ENCODE data around the gene FBXO10.
"Not testable (repeated sequence)": the region's sequence is repeated elsewhere in the genome, so short reads cannot be mapped to it uniquely, and the experiment has no call there.

The FBXO10 gene

GRCh38 chr9:37550781-37551180 lies 25.4 kb downstream of the FBXO10 start:
- no peak for DNase-seq

- DNase-seq = no peak
Measured at GRCh38 chr9:37549527-37549926, 26.7 kb downstream of the FBXO10 start.

- DNase-seq = no peak
Measured at GRCh38 chr9:37547328-37547878, 28.8 kb downstream of the FBXO10 start.

DNA sequence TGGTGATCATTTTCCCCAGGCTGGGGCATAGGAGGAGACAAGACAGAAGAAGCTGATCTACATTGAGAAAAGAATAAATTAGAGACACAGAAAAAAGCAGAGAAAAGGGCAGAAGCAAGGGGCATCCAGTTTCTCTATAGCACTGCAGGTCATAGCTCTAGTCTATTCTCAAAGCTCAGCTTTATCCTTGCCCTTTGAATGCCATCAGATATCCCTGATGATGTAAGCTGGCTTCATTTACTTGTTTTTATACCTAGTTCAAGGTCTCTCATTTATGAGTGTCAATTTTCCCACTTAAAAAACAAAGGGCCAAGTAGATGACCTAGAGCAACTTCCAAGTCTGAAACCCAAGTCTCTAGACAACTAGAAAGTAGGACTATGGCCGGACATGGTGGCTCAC lies 32.7 kb downstream of the FBXO10 start:
- no peak for DNase-seq

- DNase-seq = no peak
Measured at GRCh38 chr9:37542895-37543294, 33.3 kb downstream of the FBXO10 start.

DNA sequence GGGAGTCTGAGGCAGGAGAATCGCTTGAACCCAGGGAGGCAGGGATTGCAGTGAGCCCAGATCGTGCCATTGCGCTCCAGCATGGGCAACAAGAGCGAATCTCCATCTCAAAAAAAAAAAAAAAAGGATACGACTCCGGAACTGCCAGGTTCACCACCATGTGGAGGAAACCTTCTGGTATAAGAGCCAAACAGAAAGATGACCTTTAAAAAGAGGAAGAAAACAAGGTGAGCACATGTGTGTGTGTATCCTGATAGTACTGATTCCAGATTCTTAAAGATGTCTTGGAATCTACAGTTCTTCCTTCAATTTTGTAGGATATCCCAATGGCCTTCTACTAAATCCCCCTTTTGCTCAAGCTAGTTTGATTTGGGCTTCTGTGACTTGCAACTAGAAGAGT lies 33.7 kb downstream of the FBXO10 start:
- DNase-seq = no peak

DNA sequence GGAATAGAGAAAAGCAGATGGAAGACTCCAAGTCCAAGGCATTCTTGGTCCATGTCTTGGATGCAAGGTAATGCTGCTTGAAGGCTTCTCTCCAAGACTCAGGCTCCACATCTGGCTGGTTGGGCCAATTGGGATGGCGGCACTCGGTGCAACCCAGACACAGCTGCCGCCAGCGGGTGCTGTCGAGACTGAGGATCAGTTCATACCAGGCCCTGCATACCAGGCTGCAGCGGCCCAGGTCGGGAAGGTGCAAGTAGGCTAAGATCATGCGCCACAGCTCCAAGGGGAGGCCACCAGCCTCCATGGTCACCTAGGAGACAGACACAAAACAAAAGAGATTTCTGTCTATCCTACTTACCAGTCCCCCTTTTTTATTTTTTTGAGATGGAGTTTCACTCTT lies 34.7 kb downstream of the FBXO10 start:
- no peak for DNase-seq

- DNase-seq = peak; percentile 31
Measured at GRCh38 chr9:37540634-37541033, 35.5 kb downstream of the FBXO10 start.

- no peak for DNase-seq
Measured at GRCh38 chr9:37539634-37540033, 36.5 kb downstream of the FBXO10 start.

DNA sequence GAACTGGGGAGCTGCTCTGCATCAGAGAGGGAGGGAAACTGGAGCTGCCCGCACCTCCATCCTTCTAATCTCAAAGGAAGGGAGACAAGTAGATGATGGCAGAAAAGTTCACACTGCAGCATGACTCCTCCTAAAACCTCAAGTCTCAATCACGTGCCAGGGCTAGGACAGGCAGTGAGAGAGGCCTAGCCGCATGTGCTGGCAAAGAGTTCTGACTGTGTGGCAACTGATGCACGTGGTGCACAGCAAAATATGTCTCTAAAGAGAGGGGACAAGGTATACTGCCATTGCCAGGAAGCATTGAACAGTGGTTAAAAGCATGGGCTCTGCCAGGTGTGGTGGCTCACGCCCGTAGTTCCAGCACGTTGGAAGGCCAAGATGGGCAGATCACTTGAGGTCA lies 38.1 kb downstream of the FBXO10 start:
- DNase-seq = no peak

DNA sequence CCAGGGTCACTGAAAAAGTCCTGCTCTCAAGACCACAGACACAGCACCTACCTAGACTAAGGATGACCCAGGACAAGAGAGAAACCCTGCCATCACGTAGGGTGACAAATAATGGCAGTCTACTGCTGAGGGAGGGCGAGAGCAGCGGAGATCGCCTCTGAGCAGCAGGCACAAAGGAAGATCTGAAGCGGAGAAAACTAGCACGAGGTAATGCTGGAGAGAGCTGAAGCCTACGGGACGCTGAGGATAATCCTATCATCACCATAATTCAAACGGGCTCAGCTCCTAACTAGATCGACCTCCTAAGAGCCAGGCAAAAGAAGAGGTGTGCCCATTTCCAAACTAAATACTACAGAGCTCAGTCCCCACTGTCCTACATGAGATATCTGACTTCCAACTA lies 41.3 kb downstream of the FBXO10 start:
- DNase-seq = no peak

- DNase-seq = no peak
Measured at GRCh38 chr9:37534412-37534811, 41.8 kb downstream of the FBXO10 start.

DNA sequence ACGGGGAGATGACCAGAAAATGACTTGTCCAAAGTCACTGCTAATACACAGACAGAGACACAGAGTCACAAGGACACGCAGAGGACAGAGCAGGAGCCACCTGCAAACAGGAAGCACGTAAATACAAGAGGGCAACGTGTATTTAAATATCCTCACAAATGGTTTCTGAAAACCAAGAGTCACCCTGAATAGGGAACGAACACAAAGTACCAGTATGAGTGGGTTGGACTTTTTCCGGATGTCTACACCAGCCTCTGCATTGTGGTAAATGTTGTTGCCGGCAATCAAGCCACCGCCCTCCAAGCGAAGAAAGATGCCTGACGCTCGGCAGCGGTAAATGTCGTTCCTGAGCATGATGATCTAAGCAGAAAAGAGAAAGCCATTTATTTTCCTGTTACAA lies 44.5 kb downstream of the FBXO10 start:
- no peak for DNase-seq

GRCh38 chr9:37528652-37529471 lies 47.3 kb downstream of the FBXO10 start:
- no peak for DNase-seq

DNA sequence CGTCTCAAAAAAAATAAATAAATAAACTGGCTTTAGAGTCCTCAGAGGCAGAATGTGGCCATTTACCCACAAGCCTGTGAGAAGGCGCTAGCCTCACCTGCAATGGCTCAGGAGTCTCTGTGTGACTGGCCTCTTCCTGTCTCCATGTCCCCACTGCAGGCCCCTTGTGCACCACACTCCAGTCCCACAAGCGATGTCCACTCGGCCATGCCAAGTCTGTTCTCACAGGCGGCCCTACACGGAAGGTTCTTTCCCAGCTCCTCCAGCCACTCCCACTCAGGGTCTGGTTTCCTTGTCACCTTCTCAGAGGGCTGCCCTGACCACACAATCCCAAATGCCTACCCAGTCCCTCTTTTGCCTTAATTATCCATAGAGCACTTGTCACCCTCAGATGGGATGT lies 52.3 kb downstream of the FBXO10 start:
- DNase-seq = no peak

DNA sequence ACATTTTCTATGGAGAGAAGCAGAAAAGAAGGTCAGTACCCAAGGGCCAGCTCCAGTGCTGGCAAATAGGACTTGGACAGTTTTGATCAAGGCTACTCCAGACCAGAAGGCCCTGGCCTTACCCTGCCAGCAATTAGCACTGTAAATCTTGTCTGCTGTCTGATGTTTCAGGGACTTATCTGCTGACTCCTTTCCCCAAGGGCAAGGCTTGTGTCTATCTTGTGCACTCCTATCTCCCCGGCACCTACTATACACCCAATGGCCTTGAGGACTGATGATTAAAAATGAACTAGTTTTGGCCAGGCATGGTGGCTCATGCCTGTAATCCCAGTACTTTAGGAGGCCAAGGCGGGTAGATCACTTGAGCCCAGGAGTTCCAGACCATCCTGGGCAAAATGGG lies 53.2 kb downstream of the FBXO10 start:
- no peak for DNase-seq

GRCh38 chr9:37521111-37521510 lies 55.1 kb downstream of the FBXO10 start:
- no peak for DNase-seq

GRCh38 chr9:37520641-37521040 lies 55.5 kb downstream of the FBXO10 start:
- no peak for DNase-seq

DNA sequence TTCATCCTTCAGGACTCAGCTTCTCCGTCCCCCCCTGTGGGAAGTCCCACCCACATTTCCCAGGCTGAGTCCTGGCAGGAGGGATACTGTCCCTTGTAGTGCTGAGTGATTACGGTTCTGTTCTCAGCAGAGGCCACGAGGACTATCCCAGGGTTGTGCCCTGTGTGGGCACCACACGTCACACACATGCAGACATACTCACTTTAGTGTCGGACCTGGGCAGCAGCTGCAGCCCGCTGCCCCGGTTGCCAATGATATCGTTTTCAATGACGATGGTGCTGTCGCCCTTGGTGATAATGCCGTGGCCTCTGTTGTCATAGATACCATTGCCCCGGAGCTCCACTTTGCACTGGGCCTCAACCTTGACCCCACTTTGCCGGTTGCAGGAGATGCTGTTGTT lies 58.3 kb downstream of the FBXO10 start:
- no peak for DNase-seq

DNA sequence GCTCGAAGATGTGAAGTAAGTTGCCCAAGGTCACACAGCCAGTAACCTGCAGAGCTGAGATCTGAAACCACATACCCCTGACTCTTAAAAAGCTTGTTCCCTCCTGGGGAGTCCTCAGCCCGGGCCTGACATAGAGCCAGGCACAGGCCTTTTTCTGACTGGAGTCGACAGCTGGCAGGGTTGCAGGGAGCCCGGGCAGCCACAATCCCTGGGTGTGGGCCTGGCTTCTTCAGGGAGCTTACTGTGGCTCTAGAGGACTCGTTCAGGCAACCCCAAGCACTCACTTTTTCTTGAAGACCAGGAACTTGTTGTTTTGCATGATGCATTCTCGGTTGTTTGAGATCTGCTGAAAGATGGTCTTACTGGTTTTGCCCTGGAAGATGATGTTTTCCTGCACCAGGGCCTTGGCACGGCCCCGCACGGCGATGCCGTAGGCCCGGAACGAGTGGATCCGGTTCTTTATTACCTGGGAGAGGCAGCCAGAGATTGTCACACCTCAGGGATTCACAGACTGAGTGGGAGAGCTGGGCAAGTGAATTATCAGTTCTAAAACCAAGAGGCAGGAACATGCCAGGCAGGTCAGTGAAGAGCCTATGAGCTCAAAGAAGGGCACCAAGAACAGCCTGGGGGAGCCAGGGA lies 60.4 kb downstream of the FBXO10 start:
- DNase-seq = no peak

DNA sequence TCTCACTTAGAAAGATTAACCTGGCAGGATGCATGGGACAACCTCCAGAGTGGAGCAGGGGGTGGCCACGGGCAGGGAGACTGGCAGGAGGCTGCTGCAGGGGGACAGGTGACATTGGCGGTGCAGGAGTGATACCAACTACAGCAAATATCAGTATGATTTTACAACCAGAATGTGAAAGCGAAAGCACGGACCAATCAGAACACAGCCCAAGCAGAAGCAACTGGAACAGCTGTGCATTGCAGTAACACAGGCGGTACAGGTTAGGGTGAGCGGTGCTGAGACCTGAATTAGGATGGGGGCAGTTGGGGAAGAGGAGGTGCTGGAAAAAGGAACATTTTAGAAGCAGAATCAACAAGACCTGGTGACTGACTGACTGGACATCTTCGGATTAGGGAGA lies 61.2 kb downstream of the FBXO10 start:
- no peak for DNase-seq

- not testable (repeated sequence) for DNase-seq
Measured at GRCh38 chr9:37514415-37514814, 61.8 kb downstream of the FBXO10 start.

GRCh38 chr9:37512437-37512836 lies 63.7 kb downstream of the FBXO10 start:
- no peak for DNase-seq

All from NCI-H69 (cell line).